Measurements from ENCODE around the gene CATSPERZ.

CATSPERZ gene

DNA sequence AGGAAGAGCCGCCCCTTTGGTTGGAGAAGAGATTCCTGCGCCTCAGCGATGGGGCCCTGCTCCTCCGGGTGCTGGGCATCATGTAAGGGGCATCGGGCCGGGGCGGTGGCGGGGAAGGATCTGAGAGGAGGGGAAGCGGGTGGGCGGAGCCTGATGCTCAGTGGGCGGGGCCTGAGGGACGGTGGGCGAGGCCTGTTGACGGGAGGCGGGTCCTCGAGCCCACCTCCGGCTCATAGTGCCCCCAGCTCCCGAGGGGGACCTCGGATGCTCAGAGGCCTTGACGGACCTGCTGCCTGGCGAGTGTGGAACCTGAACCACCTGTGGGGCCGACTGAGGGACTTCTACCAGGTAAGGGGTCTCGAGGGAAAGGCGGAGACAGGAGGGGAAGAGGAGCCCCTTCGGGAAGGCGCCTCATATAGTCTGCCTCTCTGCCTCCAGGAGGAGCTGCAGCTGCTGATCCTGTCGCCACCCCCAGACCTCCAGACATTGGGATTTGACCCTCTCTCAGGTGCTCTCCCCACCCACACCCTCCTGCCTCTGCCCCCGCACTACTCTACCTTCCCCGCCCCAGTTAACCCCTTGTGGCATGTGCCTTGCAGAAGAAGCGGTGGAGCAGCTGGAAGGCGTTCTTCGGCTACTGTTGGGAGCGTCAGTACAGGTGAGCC, 40.6 kb downstream of the CATSPERZ start:
- in situ Hi-C loops (cut with MboI; ENCODE audit: low sequenced_read_pairs), result no loop called here

DNA sequence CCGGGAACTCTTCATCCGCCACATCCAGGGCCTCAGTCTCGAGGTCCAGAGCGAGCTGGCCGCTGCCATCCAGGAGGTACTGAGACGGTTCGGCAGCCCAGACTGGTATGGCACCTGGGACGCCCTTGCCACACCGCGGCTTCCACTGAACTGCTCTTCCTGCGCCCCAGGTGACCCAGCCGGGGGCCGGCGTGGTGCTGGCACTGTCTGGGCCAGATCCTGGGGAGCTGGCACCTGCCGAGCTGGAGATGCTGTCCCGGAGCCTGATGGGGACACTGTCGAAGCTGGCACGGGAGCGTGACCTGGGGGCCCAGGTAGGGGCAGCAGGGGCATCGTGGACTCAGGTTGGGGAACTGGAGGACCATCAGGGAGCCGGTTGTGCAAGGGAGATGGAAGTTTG, 41.3 kb downstream of the CATSPERZ start:
- in situ Hi-C loops (cut with MboI; ENCODE audit: low sequenced_read_pairs), result no loop called here

- in situ Hi-C loops (cut with MboI; ENCODE audit: low sequenced_read_pairs), result no loop called here
Observed at GRCh38 chr11:64341851-64342791, 42.0 kb downstream of the CATSPERZ start.

- in situ Hi-C loops (cut with MboI; ENCODE audit: low sequenced_read_pairs), result no loop called here
Observed at GRCh38 chr11:64342869-64343745, 42.9 kb downstream of the CATSPERZ start.

DNA sequence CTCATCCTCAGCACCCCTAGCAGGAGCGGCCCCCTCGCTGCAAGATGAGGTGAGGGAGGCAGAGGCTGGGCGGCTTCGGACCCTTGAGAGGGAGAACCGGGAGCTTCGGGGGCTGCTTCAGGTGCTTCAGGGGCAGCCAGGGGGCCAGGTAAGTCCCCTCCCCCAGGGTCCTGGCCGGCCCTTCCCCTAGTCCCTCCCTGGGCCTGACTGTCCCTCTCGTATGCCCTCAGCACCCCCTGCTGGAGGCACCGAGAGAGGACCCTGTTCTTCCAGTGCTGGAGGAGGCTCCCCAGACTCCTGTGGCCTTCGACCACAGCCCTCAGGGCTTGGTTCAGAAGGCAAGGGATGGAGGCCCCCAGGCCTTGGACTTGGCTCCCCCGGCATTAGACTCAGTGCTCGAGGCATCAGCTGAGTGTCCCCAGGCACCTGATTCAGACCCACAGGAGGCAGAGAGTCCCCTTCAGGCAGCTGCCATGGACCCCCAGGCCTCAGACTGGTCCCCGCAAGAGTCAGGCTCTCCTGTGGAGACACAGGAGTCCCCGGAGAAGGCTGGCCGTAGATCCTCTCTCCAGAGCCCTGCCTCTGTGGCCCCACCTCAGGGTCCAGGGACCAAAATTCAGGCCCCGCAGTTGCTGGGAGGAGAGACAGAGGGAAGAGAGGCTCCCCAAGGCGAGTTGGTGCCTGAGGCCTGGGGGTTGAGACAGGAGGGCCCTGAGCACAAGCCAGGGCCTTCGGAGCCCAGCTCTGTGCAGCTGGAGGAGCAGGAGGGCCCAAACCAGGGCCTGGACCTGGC, 43.8 kb downstream of the CATSPERZ start:
- in situ Hi-C loops (cut with MboI; ENCODE audit: low sequenced_read_pairs), result no loop called here

- in situ Hi-C loops (cut with MboI; ENCODE audit: low sequenced_read_pairs), result no loop called here
Observed at GRCh38 chr11:64344787-64345186, 44.6 kb downstream of the CATSPERZ start.

DNA sequence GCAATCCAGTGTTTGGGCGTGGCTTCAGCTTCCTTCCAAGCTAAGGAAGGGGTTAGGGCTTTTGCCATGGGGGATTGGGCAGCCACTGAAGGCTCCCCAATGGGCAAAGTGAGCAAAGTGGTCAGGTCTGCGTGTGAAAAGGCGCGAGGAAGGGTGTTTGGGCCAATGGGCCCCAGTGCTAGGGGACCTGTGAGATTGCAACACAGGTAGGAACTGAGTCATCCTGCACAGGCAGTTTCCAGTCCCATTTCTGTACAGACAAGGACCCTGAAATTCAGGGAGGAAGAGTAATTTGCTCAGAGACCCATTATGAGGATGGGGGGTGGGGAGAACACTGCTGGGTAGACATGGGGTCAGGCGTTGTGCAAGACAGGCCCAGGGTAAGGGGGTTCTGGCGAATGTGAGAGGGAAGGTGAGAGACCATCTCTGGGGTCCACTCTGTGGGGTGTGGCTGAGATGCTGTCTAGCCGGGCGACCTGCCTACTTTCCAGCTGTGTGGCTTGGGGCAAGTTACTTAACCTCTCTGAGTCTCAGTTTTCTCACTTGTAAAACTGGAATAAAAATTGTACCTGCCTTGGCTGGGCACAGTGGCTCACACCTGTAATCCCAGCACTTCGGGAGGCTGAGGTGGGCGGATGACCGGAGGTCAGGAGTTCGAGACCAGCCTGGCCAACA, 47.2 kb downstream of the CATSPERZ start:
- in situ Hi-C loops (cut with MboI; ENCODE audit: low sequenced_read_pairs), result no loop called here

DNA sequence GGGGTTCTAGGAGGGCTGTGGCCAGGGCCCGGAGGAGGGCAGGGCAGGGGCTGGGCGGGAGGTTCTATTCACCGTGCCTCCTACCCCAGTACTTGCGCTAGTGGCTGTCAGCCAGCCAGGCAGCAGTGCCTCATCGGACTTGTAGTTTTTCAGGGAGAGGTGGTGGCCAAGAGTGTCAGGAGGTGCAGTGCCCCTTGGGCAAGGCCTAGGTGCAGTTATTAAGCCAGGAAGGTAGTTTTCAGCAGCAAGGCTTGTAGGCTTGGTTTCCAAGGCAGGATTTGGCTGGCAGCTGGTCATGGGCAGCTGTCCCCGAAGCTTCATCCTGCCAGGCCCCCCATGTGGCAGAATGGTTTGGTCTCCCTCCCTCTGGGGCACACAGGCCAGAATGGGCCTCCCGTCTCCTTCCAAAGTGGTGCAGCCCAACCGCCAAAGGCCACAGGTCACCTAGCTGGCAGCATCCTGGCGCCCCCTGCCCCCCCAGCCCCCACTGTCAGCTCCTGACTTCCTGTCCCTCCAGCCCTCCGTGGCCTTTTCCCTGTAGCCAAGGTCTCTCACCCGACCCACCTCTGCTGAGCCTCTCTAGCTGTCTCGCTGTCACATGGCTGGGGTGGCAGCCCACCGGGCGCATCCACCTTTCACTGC, 48.3 kb downstream of the CATSPERZ start:
- in situ Hi-C loops (cut with MboI; ENCODE audit: low sequenced_read_pairs), result no loop called here

- in situ Hi-C loops (cut with MboI; ENCODE audit: low sequenced_read_pairs), result no loop called here
Observed at GRCh38 chr11:64349025-64349387, 48.8 kb downstream of the CATSPERZ start.

- in situ Hi-C loops (cut with MboI; ENCODE audit: low sequenced_read_pairs), result no loop called here
Observed at GRCh38 chr11:64349404-64349803, 49.2 kb downstream of the CATSPERZ start.

GRCh38 chr11:64351136-64351631, 51.0 kb downstream of the CATSPERZ start:
- in situ Hi-C loops (cut with MboI; ENCODE audit: low sequenced_read_pairs), result no loop called here

GRCh38 chr11:64352099-64352994, 52.2 kb downstream of the CATSPERZ start:
- in situ Hi-C loops (cut with MboI; ENCODE audit: low sequenced_read_pairs), result no loop called here

GRCh38 chr11:64352995-64353714, 53.0 kb downstream of the CATSPERZ start:
- in situ Hi-C loops (cut with MboI; ENCODE audit: low sequenced_read_pairs), result no loop called here

- in situ Hi-C loops (cut with MboI; ENCODE audit: low sequenced_read_pairs), result no loop called here
Observed at GRCh38 chr11:64353715-64354506, 53.8 kb downstream of the CATSPERZ start.
